ENCODE results near the gene SPC24. TPM values are rescaled to one million over a fixed set of nuclear protein-coding genes. Genes with fewer than 3 reads are reported as not detected.
A peak's percentile ranks its signal among the peaks of the same experiment; 100 is the strongest.
"Not testable (repeated sequence)": the region's sequence is repeated elsewhere in the genome, so short reads cannot be mapped to it uniquely, and the experiment has no call there.

Gene SPC24
- total and polyA plus RNA-seq, 2 donors (not counting 1 experiment from before 2014, with no cell fraction given) = 0.12 to 0.15 TPM

DNA sequence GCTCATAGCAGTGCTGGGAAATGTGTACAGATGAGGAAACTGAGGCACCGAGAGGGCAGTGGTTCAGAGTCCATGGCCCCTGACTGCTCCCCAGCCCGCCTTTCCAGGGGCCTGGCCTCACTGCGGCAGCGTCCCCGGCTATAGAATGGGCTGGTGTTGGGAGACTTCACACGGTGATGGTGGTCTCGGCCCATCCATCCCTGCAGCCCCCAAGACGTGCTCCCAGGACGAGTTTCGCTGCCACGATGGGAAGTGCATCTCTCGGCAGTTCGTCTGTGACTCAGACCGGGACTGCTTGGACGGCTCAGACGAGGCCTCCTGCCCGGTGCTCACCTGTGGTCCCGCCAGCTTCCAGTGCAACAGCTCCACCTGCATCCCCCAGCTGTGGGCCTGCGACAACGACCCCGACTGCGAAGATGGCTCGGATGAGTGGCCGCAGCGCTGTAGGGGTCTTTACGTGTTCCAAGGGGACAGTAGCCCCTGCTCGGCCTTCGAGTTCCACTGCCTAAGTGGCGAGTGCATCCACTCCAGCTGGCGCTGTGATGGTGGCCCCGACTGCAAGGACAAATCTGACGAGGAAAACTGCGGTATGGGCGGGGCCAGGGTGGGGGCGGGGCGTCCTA, 50.5 kb downstream of the SPC24 start:
- peaks cover 0 to 4% of the 10 kb centered on the region in 2 experiments for H3K36me3 ChIP-seq (replicated peaks in 1 of 2; ENCODE audit: control extremely low read depth in 1 of 2, control insufficient read depth in 1 of 2, extremely low read depth in 1 of 2, insufficient read depth in 2 of 2, low read length in 1 of 2)
- no peaks in the 10 kb centered on the region for H3K79me2 ChIP-seq (ENCODE audit: control insufficient read depth, insufficient read depth, low read length)
- Mint-ChIP-seq H3K4me3 (no peak overlapping the region), H3K4me1 (no peaks in the 10 kb centered on the region), H3K9me3 (ENCODE audit: insufficient read depth) (no peaks in the 10 kb centered on the region), H3K27ac (no peak overlapping the region), H3K27me3 (no peaks in the 10 kb centered on the region)
- no peak overlapping the region for H2AFZ ChIP-seq (ENCODE audit: insufficient read depth, low read depth, low read length, poor library complexity, severe bottlenecking)
- no peak for TF ChIP-seq EZH2 (IDR thresholded peaks at IDR 0.05; ENCODE audit: borderline replicate concordance, insufficient read depth, low read depth, low read length, poor library complexity, severe bottlenecking)
- no peak for TF ChIP-seq CTCF (IDR thresholded peaks at IDR 0.05)
- H4K20me1 ChIP-seq (ENCODE audit: control insufficient read depth, insufficient read depth, low read length, poor library complexity, severe bottlenecking) = no peaks in the 10 kb centered on the region
- DNase-seq (no peak), ATAC-seq (ENCODE audit: low read depth) (no peak)
- no peaks in the 10 kb centered on the region for H3K4me1 ChIP-seq (ENCODE audit: control insufficient read depth in 2 of 2, insufficient read depth in 2 of 2, low read length in 2 of 2)
- H3K9me3 ChIP-seq (ENCODE audit: control extremely low read depth in 1 of 3, control insufficient read depth in 2 of 3, insufficient read depth in 1 of 3, low read length in 2 of 3) = peaks cover 0 to 11% (median 0%) of the 10 kb centered on the region in 3 donors
- CTCF ChIA-PET = interaction anchor here (0.5 to 1.2 kb wide), 2 partner anchors 17 to 21 kb away, joined by 3 read pairs; no protein-coding TSS in a partner anchor
- POLR2A ChIA-PET = no interaction called here
- intact Hi-C loops (cut with micrococcal nuclease) = no loop called here
- H3K9ac ChIP-seq (ENCODE audit: low read length) = no peak overlapping the region
- 97% methylated on average over 32 of the region's 36 CpGs for WGBS (ENCODE audit: insufficient coverage)
- peaks cover 0 to 2% (median 0%) of the 10 kb centered on the region in 4 experiments for H3K27me3 ChIP-seq (replicated peaks in 1 of 4; ENCODE audit: control extremely low read depth in 1 of 4, control insufficient read depth in 3 of 4, insufficient read depth in 4 of 4, low read length in 3 of 4)
- H3K27ac ChIP-seq (ENCODE audit: low read length in 2 of 2) = no peak overlapping the region
- H3K4me3 ChIP-seq (ENCODE audit: control extremely low read depth in 1 of 5, extremely low read depth in 1 of 5, insufficient read depth in 1 of 5, low read depth in 2 of 5, low read length in 4 of 5) = no peak overlapping the region
- H3K4me2 ChIP-seq (replicated peaks; ENCODE audit: low read depth, low read length, poor library complexity, severe bottlenecking) = no peak overlapping the region

DNA sequence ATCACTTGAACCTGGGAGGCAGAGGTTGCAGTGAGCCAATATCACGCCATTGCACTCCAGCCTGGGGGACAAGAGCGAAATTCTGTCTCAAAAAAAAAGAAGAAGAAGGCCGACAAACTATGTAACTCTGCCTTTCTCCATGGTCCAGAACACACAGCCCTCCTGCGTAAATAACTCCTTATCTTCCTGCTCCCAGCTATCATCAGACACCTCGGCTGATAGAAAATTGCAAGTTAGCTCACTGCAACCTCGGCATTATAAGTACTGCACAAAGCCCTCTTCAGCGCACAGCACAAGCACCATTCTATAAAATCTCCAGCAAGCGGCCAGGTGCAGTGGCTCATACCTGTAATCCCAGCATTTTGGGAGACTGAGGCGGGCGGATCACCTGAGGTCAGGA, 51.9 kb downstream of the SPC24 start:
- peak overlapping the region; percentile 2 for H3K27ac Mint-ChIP-seq
- H3K36me3 ChIP-seq (replicated peaks in 1 of 2; ENCODE audit: control extremely low read depth in 1 of 2, control insufficient read depth in 1 of 2, extremely low read depth in 1 of 2, insufficient read depth in 2 of 2, low read length in 1 of 2); H4K20me1 ChIP-seq (ENCODE audit: control insufficient read depth, insufficient read depth, low read length, poor library complexity, severe bottlenecking); H3K4me1 Mint-ChIP-seq; H3K4me3 ChIP-seq (ENCODE audit: control extremely low read depth in 1 of 5, extremely low read depth in 1 of 5, insufficient read depth in 1 of 5, low read depth in 2 of 5, low read length in 4 of 5); DNase-seq; H3K27me3 Mint-ChIP-seq; ATAC-seq (ENCODE audit: low read depth); H2AFZ ChIP-seq (ENCODE audit: insufficient read depth, low read depth, low read length, poor library complexity, severe bottlenecking); H3K9ac ChIP-seq (ENCODE audit: low read length); H3K79me2 ChIP-seq (ENCODE audit: control insufficient read depth, insufficient read depth, low read length); H3K4me1 ChIP-seq (ENCODE audit: control insufficient read depth in 2 of 2, insufficient read depth in 2 of 2, low read length in 2 of 2); H3K9me3 Mint-ChIP-seq (ENCODE audit: insufficient read depth); H3K4me3 Mint-ChIP-seq; intact Hi-C loops (cut with micrococcal nuclease); POLR2A ChIA-PET; H3K27me3 ChIP-seq (replicated peaks in 1 of 4; ENCODE audit: control extremely low read depth in 1 of 4, control insufficient read depth in 3 of 4, insufficient read depth in 4 of 4, low read length in 3 of 4); H3K27ac ChIP-seq (ENCODE audit: low read length in 2 of 2); H3K4me2 ChIP-seq (replicated peaks; ENCODE audit: low read depth, low read length, poor library complexity, severe bottlenecking): not testable (repeated sequence)
- CTCF ChIA-PET = interaction anchor here (0.7 to 1.2 kb wide), 2 partner anchors 23 to 105 kb away, joined by 3 read pairs; no protein-coding TSS in a partner anchor
- WGBS (ENCODE audit: insufficient coverage) = 98% methylated on average over 8 of the region's 10 CpGs
- peaks cover 0 to 21% (median 7%) of the 10 kb centered on the region in 3 donors for H3K9me3 ChIP-seq (ENCODE audit: control extremely low read depth in 1 of 3, control insufficient read depth in 2 of 3, insufficient read depth in 1 of 3, low read length in 2 of 3)

Measured in B cell (primary cell).